ENCODE results near the gene PDE5A. TPM values are rescaled to one million over a fixed set of nuclear protein-coding genes. Genes with fewer than 3 reads are reported as not detected.

Gene PDE5A
- total and polyA plus RNA-seq, 10 of the 15 experiments (the other 5 are each of a cell fraction or from before 2014, with no cell fraction given), result under 0.01 to 3.9 (median 0.26) TPM; not detected in 1

- H4K20me1 ChIP-seq (ENCODE audit: control insufficient read depth, insufficient read depth), result no peaks in the 10 kb centered on the region
- FAIRE-seq, result no peak
- no peak for DNase-seq (ENCODE audit: low read depth, low spot score)
- no peaks in the 10 kb centered on the region for H3K79me2 ChIP-seq (ENCODE audit: control insufficient read depth, insufficient read depth, low read length)
- WGBS (ENCODE audit: insufficient coverage, insufficient replicate concordance, low lambda C conversion rate, missing lambda C conversion rate), result 94% methylated on average over 1 of the region's 1 CpG
- POLR2A ChIA-PET, result no interaction called here
- in situ Hi-C loops (cut with MboI) (loop anchor here (10.0 kb wide), 1 partner anchor 449 kb away; no protein-coding TSS in a partner anchor), intact Hi-C loops (cut with micrococcal nuclease; ENCODE audit: unreplicated experiment) (loop anchor here (5.0 kb wide), 3 partner anchors 181 to 511 kb away; no protein-coding TSS in a partner anchor)
- H3K27ac ChIP-seq (ENCODE audit: control insufficient read depth, insufficient read depth), result no peak overlapping the region
- peak; percentile 45; the same call in 1 of the 3 replicates for ATAC-seq
- H3K36me3 ChIP-seq (ENCODE audit: control insufficient read depth in 2 of 2, insufficient read depth in 2 of 2, low read length in 1 of 2), result peaks cover 0 to 3% of the 10 kb centered on the region in 2 experiments; a peak in 1 of 4 replicates
- RAD21 ChIA-PET (ENCODE audit: unreplicated experiment), result interaction anchor here (0.6 to 1.1 kb wide), 4 partner anchors 186 to 512 kb away, joined by 3 to 9 read pairs (median 4); no protein-coding TSS in a partner anchor
- H3K27me3 ChIP-seq (replicated peaks in 1 of 2; ENCODE audit: control insufficient read depth in 2 of 2, insufficient read depth in 2 of 2, low read length in 1 of 2), result no peaks in the 10 kb centered on the region
- no peak overlapping the region for H3K9ac ChIP-seq (ENCODE audit: control insufficient read depth, insufficient read depth, low read length)
- no peak overlapping the region for H2AFZ ChIP-seq (ENCODE audit: control insufficient read depth, low read depth, low read length)
- no peak overlapping the region for H3K4me2 ChIP-seq (ENCODE audit: control insufficient read depth, insufficient read depth)
- H3K4me1 ChIP-seq (ENCODE audit: control insufficient read depth, insufficient read depth, low read length), result no peaks in the 10 kb centered on the region
- no peak overlapping the region for H3K4me3 ChIP-seq
- SMC1A ChIA-PET (ENCODE audit: uncharacterized antibody, unreplicated experiment), result interaction anchor here (0.6 to 2.5 kb wide), 7 partner anchors 13 to 919 kb away, joined by 3 to 6 read pairs (median 3); no protein-coding TSS in a partner anchor
- BruUV-seq (replicated peaks), result no TSS peak
- H3K9me3 ChIP-seq (replicated peaks; ENCODE audit: control insufficient read depth, insufficient read depth, low read length), result no peaks in the 10 kb centered on the region
- CTCF ChIA-PET, result interaction anchor here (0.6 to 3.2 kb wide), 15 partner anchors 10 to 512 kb away, joined by 3 to 28 read pairs (median 4); no protein-coding TSS in a partner anchor
- TF ChIP-seq ZNF592 (IDR thresholded peaks at IDR 0.05) (no peak), CTCF (IDR thresholded peaks at IDR 0.05 in 2 of 3, conservative IDR thresholded peaks at IDR 0.05 in 1 of 3; ENCODE audit: control insufficient read depth in 2 of 3, extremely low read depth in 1 of 3, insufficient read depth in 1 of 3, low read depth in 3 of 3, low read length in 3 of 3) (peak in 1 of 3 experiments; percentile 12; a peak in 2 of 6 replicates), SMC3 (IDR thresholded peaks at IDR 0.05; ENCODE audit: borderline replicate concordance, low read length) (peak; percentile 14; the same call in 1 of the 2 replicates), RAD21 (IDR thresholded peaks at IDR 0.05; ENCODE audit: insufficient read depth, low read depth, low read length) (peak; percentile 18; the same call in 1 of the 2 replicates), RUNX3 (IDR thresholded peaks at IDR 0.05; ENCODE audit: low read length) (no peak)
Observed at GRCh38 chr4:119493419-119493818, 135.2 kb downstream of the PDE5A start.

Data from GM12878 (cell line).